Lung (tissue), 12 donors: Measurements from ENCODE around the gene CEP83. TPM values are rescaled to one million over a fixed set of nuclear protein-coding genes. Genes with fewer than 3 reads are reported as not detected.

Experiments
- ATAC-seq: fragments of 200-7000 bp; cut with Tn5 transposase; one replicate; pipeline ENCODE4 v1.9.1; 2020; ENCODE audit warnings: moderate number of reproducible peaks; ENCODE audit not compliant: insufficient read depth, low FRiP score
- DNase-seq, 3 donors: peaks; one replicate each; pipeline ENCODE4 v3.0.0-alpha.2; 2013 to 2017
- H3K27ac ChIP-seq, 2 donors: one replicate each; pipeline ENCODE4 v1.5.1; 2013; ENCODE audit warnings: mild to moderate bottlenecking in 2 of 2, moderate library complexity in 2 of 2, control low read depth in 1 of 2, inconsistent platforms in 1 of 2, low read depth in 1 of 2, low read length in 1 of 2
- H3K27me3 ChIP-seq, 3 donors: one replicate each; pipeline ENCODE4 v1.5.1; 2013; ENCODE audit warnings: low read length in 2 of 3; ENCODE audit not compliant: control insufficient read depth in 3 of 3, insufficient read depth in 3 of 3
- H3K36me3 ChIP-seq, 4 donors: one replicate each; pipeline ENCODE4 v1.5.1; 2013; ENCODE audit warnings: low read length in 4 of 4, mild to moderate bottlenecking in 1 of 4, moderate library complexity in 1 of 4; ENCODE audit not compliant: control insufficient read depth in 4 of 4, insufficient read depth in 4 of 4
- H3K4me1 ChIP-seq, 5 donors: one replicate each; pipeline ENCODE4 v1.5.1; 2013; ENCODE audit warnings: low read length in 5 of 5, mild to moderate bottlenecking in 2 of 5, moderate library complexity in 1 of 5; ENCODE audit not compliant: control insufficient read depth in 5 of 5, insufficient read depth in 5 of 5
- H3K4me3 ChIP-seq: one replicate; pipeline ENCODE4 v1.5.1; 2013; ENCODE audit warnings: mild to moderate bottlenecking, control low read depth, moderate library complexity
- H3K9ac ChIP-seq, 2 donors: one replicate each; pipeline ENCODE4 v1.5.1; 2013; ENCODE audit warnings: low read length in 2 of 2, control low read depth in 1 of 2; ENCODE audit not compliant: insufficient read depth in 1 of 2
- H3K9me3 ChIP-seq, 4 donors: one replicate each; pipeline ENCODE4 v1.5.1; 2013; ENCODE audit warnings: low read length in 3 of 4, mild to moderate bottlenecking in 1 of 4, moderate library complexity in 1 of 4; ENCODE audit not compliant: control insufficient read depth in 4 of 4, insufficient read depth in 3 of 4
- WGBS, 2 donors: extraction: QIAGEN DNeasy Blood & Tissue Kit; methylation state at CpG; one replicate each; pipeline ENCODE4 v1.1.7; 2013; 5-methylcytosine and 5-hydroxymethylcytosine counted together
- polyA plus RNA-seq, 2 donors: library from polyadenylated mRNA; stranded (reverse); fragments of 200-250 nt; gene quantifications; one replicate each; pipeline ENCODE4 v1.2.1, GENCODE V29; 2013
- total RNA-seq, 2 donors: library from RNA; depleted of rRNA in 1 of 2; stranded (reverse); fragments of >200 nt in 1 of 2; gene quantifications; one replicate each; pipeline ENCODE4 v1.2.1, GENCODE V29; 2014 to 2021
- TF ChIP-seq, protein P1 (sequence below): IDR thresholded peaks from 2 replicates; pipeline ENCODE4 v1.5.1; 2012; ENCODE audit warnings: mild to moderate bottlenecking; ENCODE audit errors: control extremely low read depth, extremely low read depth
- donor health status: control.
- donor health status: control.
- donor health status: Bipolar disorder and iron deficiency.
- donor health status: healthy.
- donor health status: DM: yes; HTN: yes; CAD: no.

Gene CEP83
- total and polyA plus RNA-seq, 4 donors, result 5.2 to 43.6 (median 20.1) TPM

DNA sequence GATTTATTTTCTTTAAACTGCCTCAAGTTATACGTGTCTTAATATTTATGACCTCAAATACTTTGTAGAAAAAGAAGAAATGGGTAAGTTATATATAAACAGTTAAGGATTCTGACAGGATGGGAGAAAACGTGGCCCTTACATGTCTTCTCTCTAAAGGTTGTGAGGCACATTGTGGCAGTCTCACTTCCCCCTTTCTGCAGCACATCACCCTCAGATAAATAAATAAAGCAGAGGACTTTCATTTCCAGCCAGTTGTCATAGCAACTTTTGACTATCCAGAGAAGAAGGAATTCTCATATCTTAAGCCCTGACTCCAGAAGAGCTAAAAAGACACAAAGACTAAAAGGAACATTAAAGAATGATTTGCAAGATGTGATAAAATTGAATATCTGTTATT, 28.8 kb upstream of the CEP83 start:
- TF ChIP-seq, protein P1, sequence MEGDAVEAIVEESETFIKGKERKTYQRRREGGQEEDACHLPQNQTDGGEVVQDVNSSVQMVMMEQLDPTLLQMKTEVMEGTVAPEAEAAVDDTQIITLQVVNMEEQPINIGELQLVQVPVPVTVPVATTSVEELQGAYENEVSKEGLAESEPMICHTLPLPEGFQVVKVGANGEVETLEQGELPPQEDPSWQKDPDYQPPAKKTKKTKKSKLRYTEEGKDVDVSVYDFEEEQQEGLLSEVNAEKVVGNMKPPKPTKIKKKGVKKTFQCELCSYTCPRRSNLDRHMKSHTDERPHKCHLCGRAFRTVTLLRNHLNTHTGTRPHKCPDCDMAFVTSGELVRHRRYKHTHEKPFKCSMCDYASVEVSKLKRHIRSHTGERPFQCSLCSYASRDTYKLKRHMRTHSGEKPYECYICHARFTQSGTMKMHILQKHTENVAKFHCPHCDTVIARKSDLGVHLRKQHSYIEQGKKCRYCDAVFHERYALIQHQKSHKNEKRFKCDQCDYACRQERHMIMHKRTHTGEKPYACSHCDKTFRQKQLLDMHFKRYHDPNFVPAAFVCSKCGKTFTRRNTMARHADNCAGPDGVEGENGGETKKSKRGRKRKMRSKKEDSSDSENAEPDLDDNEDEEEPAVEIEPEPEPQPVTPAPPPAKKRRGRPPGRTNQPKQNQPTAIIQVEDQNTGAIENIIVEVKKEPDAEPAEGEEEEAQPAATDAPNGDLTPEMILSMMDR, result no peak
- DNase-seq, result peak in 2 of 3 donors; percentile 56 to 62
- Histone ChIP-seq H3K27me3 (peaks cover 0 to 3% (median 0%) of the 10 kb centered on the region in 3 donors), H3K9ac (no peak overlapping the region), H3K4me1 (no peaks in the 10 kb centered on the region), H3K36me3 (no peaks in the 10 kb centered on the region), H3K9me3 (no peaks in the 10 kb centered on the region), H3K27ac (no peak overlapping the region), H3K4me3 (no peak overlapping the region)
- 25 to 26% methylated on average over 2 of the region's 2 CpGs for WGBS, 2 donors
- no peak for ATAC-seq

DNA sequence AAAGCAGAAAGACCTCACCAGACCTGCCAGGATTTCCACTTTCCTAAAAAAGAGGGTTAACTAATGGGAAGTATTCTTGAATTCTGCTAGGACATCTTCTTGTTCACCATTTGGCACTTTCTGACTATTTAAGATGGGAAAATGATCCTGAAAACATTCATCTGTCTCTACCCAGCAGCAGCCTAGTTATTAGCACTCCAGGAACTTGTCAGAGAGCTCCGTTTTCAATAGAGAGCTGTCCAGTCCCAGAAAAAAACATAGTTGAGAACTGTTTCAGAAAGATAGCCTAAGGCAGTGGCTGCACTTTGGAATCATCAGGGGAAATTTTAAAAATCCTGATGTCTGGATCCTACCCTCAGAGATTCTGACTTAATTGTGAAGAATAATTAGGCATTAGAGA, 22.1 kb upstream of the CEP83 start:
- ATAC-seq (no peak), DNase-seq (no peak)
- no peaks in the 10 kb centered on the region for H3K27me3 ChIP-seq
- no peaks in the 10 kb centered on the region for H3K4me1 ChIP-seq
- no peak overlapping the region for H3K27ac ChIP-seq
- no peaks in the 10 kb centered on the region for H3K9me3 ChIP-seq
- no peak overlapping the region for H3K4me3 ChIP-seq
- WGBS, 2 donors, result 47 to 66% methylated on average over 1 of the region's 1 CpG
- TF ChIP-seq, protein P1, result no peak
- H3K36me3 ChIP-seq, result no peaks in the 10 kb centered on the region
- H3K9ac ChIP-seq, result no peak overlapping the region

DNA sequence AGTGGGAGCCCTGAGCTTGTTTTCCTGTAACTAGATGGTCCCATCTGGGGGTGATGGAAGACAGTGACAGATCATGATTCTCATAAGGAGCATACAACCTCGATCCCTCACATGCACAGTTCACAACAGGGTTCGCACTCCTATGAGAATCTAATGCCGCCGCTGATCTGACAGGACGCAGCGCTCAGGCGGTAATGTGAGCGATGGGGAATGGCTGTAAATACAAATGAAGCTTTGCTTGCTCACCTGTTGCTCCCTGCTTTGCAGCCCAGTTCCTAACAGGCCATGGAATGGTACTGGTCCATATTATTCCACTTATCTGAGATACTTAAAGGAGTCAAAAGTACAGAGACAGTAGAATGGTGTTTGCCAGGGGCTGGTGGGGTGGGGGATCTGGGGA, 9.9 kb upstream of the CEP83 start:
- no peak overlapping the region for H3K9ac ChIP-seq
- H3K27ac ChIP-seq, result no peak overlapping the region
- WGBS, 2 donors, result 95 to 96% methylated on average over 8 of the region's 8 CpGs
- H3K4me3 ChIP-seq, result no peak overlapping the region
- DNase-seq (no peak), ATAC-seq (no peak)
- H3K9me3 ChIP-seq, result no peaks in the 10 kb centered on the region
- no peaks in the 10 kb centered on the region for H3K4me1 ChIP-seq
- TF ChIP-seq, protein P1, result no peak
- no peaks in the 10 kb centered on the region for H3K36me3 ChIP-seq
- no peaks in the 10 kb centered on the region for H3K27me3 ChIP-seq

DNA sequence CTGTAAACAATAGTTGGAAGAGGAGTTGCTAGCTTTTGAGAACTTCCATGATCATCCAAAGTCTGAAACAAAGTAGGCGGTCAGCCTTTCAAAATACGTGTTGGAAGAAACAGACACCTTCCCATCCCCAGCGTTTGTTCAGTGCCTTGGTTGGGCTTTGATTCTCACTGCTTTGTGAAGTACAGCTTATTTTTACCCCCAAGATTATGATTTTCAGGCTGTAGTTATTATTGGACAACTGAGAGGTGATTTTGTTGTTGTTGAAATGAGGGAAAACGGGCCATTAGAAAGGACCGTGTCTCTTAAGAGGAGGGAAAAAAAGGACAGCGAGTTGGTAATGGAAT, 921 bp upstream of the CEP83 start:
- peak overlapping the region; percentile 88 to 97 for H3K9ac ChIP-seq
- DNase-seq (no peak), ATAC-seq (no peak)
- H3K4me3 ChIP-seq, result peak overlapping the region; percentile 63
- H3K27me3 ChIP-seq, result peaks cover 0 to 3% (median 0%) of the 10 kb centered on the region in 3 donors
- TF ChIP-seq, protein P1, result no peak
- no peaks in the 10 kb centered on the region for H3K36me3 ChIP-seq
- WGBS, 2 donors, result 22 to 25% methylated on average over 6 of the region's 6 CpGs
- H3K4me1 ChIP-seq, result peaks cover 0 to 15% (median 1%) of the 10 kb centered on the region in 5 donors
- H3K9me3 ChIP-seq, result no peaks in the 10 kb centered on the region
- H3K27ac ChIP-seq, result peak overlapping the region; percentile 92 to 96
